CD8-positive, alpha-beta memory T cell (primary cell): ENCODE results near the gene FFAR3. TPM values are rescaled to one million over a fixed set of nuclear protein-coding genes. Genes with fewer than 3 reads are reported as not detected.
A peak's percentile ranks its signal among the peaks of the same experiment; 100 is the strongest.

Experiments
- CTCF ChIA-PET: fragments of 350-600 bp; sonication (Branson Sonifier 250); formaldehyde crosslinking; loops from one replicate; lab custom pipeline; 2021; ENCODE audit warnings: antibody characterized with exemption; lab: Charles Lee
- POLR2A ChIA-PET: fragments of 350-600 bp; sonication (Branson Sonifier 250); formaldehyde crosslinking; loops from one replicate; lab custom pipeline; 2021; ENCODE audit warnings: antibody characterized with exemption; lab: Charles Lee
- DNase-seq, 5 donors: peaks; one replicate each; pipeline versions ENCODE4 v3.0.0 to v3.0.0-alpha.2; 2020 to 2022; ENCODE audit warnings: mixed read lengths in 1 of 5
- H3K27ac ChIP-seq: one replicate; pipeline ENCODE4 v1.7.0; 2013; ENCODE audit warnings: low read depth, mild to moderate bottlenecking, low read length, moderate library complexity
- H3K27me3 ChIP-seq: 2 replicates; pipeline ENCODE4 v1.7.0; 2013; ENCODE audit warnings: low read length, mild to moderate bottlenecking; ENCODE audit not compliant: insufficient read depth, poor library complexity, severe bottlenecking
- H3K36me3 ChIP-seq: 2 replicates; pipeline ENCODE4 v1.7.0; 2013; ENCODE audit warnings: mild to moderate bottlenecking, low read length, moderate library complexity; ENCODE audit not compliant: insufficient read depth
- H3K4me1 ChIP-seq: 2 replicates; pipeline ENCODE4 v1.7.0; 2013; ENCODE audit warnings: mild to moderate bottlenecking, low read length, moderate library complexity; ENCODE audit not compliant: insufficient read depth
- H3K4me3 ChIP-seq: 2 replicates; pipeline ENCODE4 v1.7.0; 2013; ENCODE audit warnings: mild to moderate bottlenecking, low read length
- H3K9me3 ChIP-seq: 2 replicates; pipeline ENCODE4 v1.7.0; 2013; ENCODE audit warnings: mild to moderate bottlenecking, low read length
- H3K27ac Mint-ChIP-seq, 8 donors: one replicate each; pipeline ENCODE4 v1.8.0; 2020 to 2021; ENCODE audit warnings: mixed read lengths in 8 of 8, mild to moderate bottlenecking in 6 of 8, inconsistent platforms in 3 of 8, moderate library complexity in 3 of 8
- H3K27me3 Mint-ChIP-seq, 2 donors: one replicate each; pipeline ENCODE4 v1.8.0; 2020 to 2021; ENCODE audit warnings: mixed read lengths in 2 of 2, mild to moderate bottlenecking in 1 of 2, moderate library complexity in 1 of 2
- H3K36me3 Mint-ChIP-seq, 3 donors: one replicate each; pipeline ENCODE4 v1.8.0; 2020 to 2021; ENCODE audit warnings: mixed read lengths in 3 of 3, inconsistent platforms in 1 of 3, mild to moderate bottlenecking in 1 of 3
- H3K4me1 Mint-ChIP-seq, 3 donors: one replicate each; pipeline ENCODE4 v1.8.0; 2020 to 2021; ENCODE audit warnings: mixed read lengths in 3 of 3, inconsistent platforms in 1 of 3, mild to moderate bottlenecking in 1 of 3
- H3K4me3 Mint-ChIP-seq, 7 donors: one replicate each; pipeline ENCODE4 v1.8.0; 2020 to 2021; ENCODE audit warnings: mixed read lengths in 7 of 7, mild to moderate bottlenecking in 6 of 7, moderate library complexity in 4 of 7, inconsistent platforms in 2 of 7
- H3K9me3 Mint-ChIP-seq, 5 donors: one replicate each; pipeline ENCODE4 v1.8.0; 2020 to 2022; ENCODE audit warnings: mixed read lengths in 5 of 5, mild to moderate bottlenecking in 3 of 5, moderate library complexity in 2 of 5, inconsistent platforms in 1 of 5
- polyA plus RNA-seq: library from polyadenylated mRNA; unstranded; fragments of 300-500 nt; fragmentation: Illumina TruSeq; gene quantifications from one replicate; pipeline ENCODE4 v1.2.3, GENCODE V29; 2021
- total RNA-seq, 2 experiments: library from RNA; stranded (reverse); gene quantifications; one replicate each; pipeline ENCODE4 v1.2.3, GENCODE V29; 2021

The FFAR3 gene
- total and polyA plus RNA-seq, 3 experiments from 2014 or later, result not detected

DNA sequence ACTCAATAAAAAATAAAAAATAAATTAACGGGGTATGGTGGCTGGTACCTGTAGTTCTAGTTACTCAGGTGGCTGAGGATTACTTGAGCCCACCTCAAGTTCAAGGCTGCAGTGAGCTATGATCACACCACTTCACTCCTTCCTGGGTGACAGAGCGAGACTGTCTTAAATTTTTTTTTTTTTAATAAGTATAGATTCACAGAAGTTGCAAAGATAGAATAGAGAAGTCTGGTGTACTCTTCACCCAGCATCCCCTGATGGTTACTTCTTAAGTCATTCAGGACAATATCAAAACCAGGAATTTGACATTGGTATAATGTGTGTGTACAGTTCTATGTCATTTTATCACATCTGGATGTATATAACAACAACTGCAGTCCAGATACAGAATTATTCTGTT, 37.0 kb upstream of the FFAR3 start:
- CTCF ChIA-PET, result no interaction called here
- POLR2A ChIA-PET, result no interaction called here

DNA sequence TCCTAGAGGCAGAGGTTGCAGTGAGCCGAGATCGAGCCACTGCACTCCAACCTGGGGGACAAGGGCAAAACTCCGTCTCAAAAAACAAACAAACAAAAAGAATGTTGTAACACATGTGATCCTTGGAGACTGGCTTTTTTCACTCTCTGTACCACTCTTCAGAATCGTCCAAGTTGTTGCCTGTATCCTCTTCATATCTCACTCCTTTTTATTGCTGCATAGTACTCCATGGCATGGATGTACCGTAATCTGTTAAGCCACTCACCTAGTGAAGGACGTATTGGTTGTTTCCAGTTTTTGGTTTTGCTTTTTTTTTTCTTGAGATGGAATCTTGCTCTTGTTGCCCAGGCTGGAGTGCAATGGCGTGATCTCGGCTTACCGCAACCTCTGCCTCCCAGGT, 36.2 kb upstream of the FFAR3 start:
- H3K9me3 ChIP-seq, result no peaks in the 10 kb centered on the region
- no peak overlapping the region for H3K4me3 ChIP-seq
- POLR2A ChIA-PET, result no interaction called here
- CTCF ChIA-PET, result no interaction called here
- no peak for DNase-seq
- Mint-ChIP-seq H3K27me3 (peaks cover 8 to 9% of the 10 kb centered on the region in 2 donors), H3K36me3 (no peaks in the 10 kb centered on the region), H3K4me3 (no peak overlapping the region), H3K9me3 (peaks cover 0 to 9% (median 0%) of the 10 kb centered on the region in 5 donors), H3K27ac (no peak overlapping the region), H3K4me1 (peaks cover 2 to 6% (median 3%) of the 10 kb centered on the region in 3 donors)
- H3K27ac ChIP-seq, result no peak overlapping the region
- no peaks in the 10 kb centered on the region for H3K36me3 ChIP-seq
- no peaks in the 10 kb centered on the region for H3K27me3 ChIP-seq
- H3K4me1 ChIP-seq, result no peaks in the 10 kb centered on the region

More for the DNA sequence above, 37.0 kb upstream of the FFAR3 start:
- Mint-ChIP-seq H3K27ac (no peak overlapping the region), H3K27me3 (peaks cover 8 to 9% of the 10 kb centered on the region in 2 donors), H3K36me3 (no peaks in the 10 kb centered on the region), H3K4me3 (no peak overlapping the region), H3K4me1 (peaks cover 2 to 6% (median 3%) of the 10 kb centered on the region in 3 donors), H3K9me3 (peaks cover 0 to 9% (median 0%) of the 10 kb centered on the region in 5 donors)
- Histone ChIP-seq H3K4me1 (no peaks in the 10 kb centered on the region), H3K4me3 (no peak overlapping the region), H3K27ac (no peak overlapping the region), H3K36me3 (no peaks in the 10 kb centered on the region), H3K27me3 (no peaks in the 10 kb centered on the region), H3K9me3 (no peaks in the 10 kb centered on the region)
- DNase-seq, result no peak

- H3K27ac Mint-ChIP-seq, result no peak overlapping the region
- H3K27ac ChIP-seq, result no peak overlapping the region
- DNase-seq, result no peak
- no peaks in the 10 kb centered on the region for H3K9me3 ChIP-seq
- ChIA-PET POLR2A (no interaction called here), CTCF (no interaction called here)
- peaks cover 0 to 2% (median 1%) of the 10 kb centered on the region in 3 donors for H3K4me1 Mint-ChIP-seq
- H3K36me3 ChIP-seq, result no peaks in the 10 kb centered on the region
- H3K9me3 Mint-ChIP-seq, result no peaks in the 10 kb centered on the region
- H3K36me3 Mint-ChIP-seq, result no peaks in the 10 kb centered on the region
- no peak overlapping the region for H3K4me3 Mint-ChIP-seq
- H3K27me3 ChIP-seq, result peaks cover 1% of the 10 kb centered on the region
- peaks cover 5 to 38% of the 10 kb centered on the region in 2 donors for H3K27me3 Mint-ChIP-seq
- H3K4me3 ChIP-seq, result no peak overlapping the region
- peaks cover 2% of the 10 kb centered on the region for H3K4me1 ChIP-seq
Observed at GRCh38 chr19:35327642-35328041, 30.6 kb upstream of the FFAR3 start.

- no peaks in the 10 kb centered on the region for H3K9me3 Mint-ChIP-seq
- H3K4me3 ChIP-seq, result no peak within 1 kb of the TSS
- no peak within 1 kb of the TSS for H3K27ac ChIP-seq
- ChIA-PET POLR2A (no interaction called here), CTCF (interaction anchor here (0.6 kb wide), 1 partner anchor 273 kb away, joined by 3 read pairs; no protein-coding TSS in a partner anchor)
- no peak for DNase-seq
- peaks cover 6% of the 10 kb centered on the region for H3K4me1 ChIP-seq
- peaks cover 3 to 8% (median 7%) of the 10 kb centered on the region in 3 donors for H3K4me1 Mint-ChIP-seq
- H3K9me3 ChIP-seq, result no peaks in the 10 kb centered on the region
- H3K27me3 Mint-ChIP-seq, result peaks cover 7 to 49% of the 10 kb centered on the region in 2 donors
- H3K27me3 ChIP-seq, result peaks cover 7% of the 10 kb centered on the region
- H3K36me3 ChIP-seq, result no peaks in the 10 kb centered on the region
- peak within 1 kb of the TSS in 1 of 8 donors; percentile 90 for H3K27ac Mint-ChIP-seq
- no peak within 1 kb of the TSS for H3K4me3 Mint-ChIP-seq
- H3K36me3 Mint-ChIP-seq, result no peaks in the 10 kb centered on the region
Observed at GRCh38 chr19:35328851-35329285, 29.4 kb upstream of the FFAR3 start, which contains the start of gene CD22. Gene CD22, plus strand, starts transcription at chr19:35329187. Its CDS starts 2,854 bp downstream, at chr19:35332041.

DNA sequence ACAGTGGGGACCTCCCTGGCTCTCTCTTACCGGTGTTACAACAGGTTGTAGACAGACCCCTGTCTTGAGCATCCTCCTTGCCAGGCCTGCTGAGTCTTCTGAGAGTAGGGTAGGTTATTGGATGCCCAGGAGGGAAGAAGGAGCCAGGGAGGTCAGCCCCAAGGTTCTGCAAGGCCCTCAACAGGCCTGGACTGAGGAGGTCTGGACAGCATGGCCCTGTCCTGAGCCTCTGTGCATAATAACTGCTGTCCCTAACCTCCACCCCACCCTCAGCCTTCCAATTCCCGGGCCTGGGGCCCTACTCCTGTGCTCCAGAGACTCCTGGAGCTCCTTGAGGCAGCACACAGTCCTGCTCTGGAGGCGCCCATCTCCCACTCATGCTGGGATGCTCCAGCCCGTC, 28.9 kb upstream of the FFAR3 start:
- Mint-ChIP-seq H3K9me3 (no peaks in the 10 kb centered on the region), H3K36me3 (no peaks in the 10 kb centered on the region), H3K4me1 (peaks cover 3 to 8% (median 7%) of the 10 kb centered on the region in 3 donors), H3K27ac (no peak overlapping the region), H3K27me3 (peaks cover 7 to 53% of the 10 kb centered on the region in 2 donors), H3K4me3 (no peak overlapping the region)
- ChIA-PET POLR2A (no interaction called here), CTCF (no interaction called here)
- no peak overlapping the region for H3K4me3 ChIP-seq
- H3K4me1 ChIP-seq, result peaks cover 6% of the 10 kb centered on the region
- H3K9me3 ChIP-seq, result no peaks in the 10 kb centered on the region
- H3K27me3 ChIP-seq, result peaks cover 7% of the 10 kb centered on the region
- H3K36me3 ChIP-seq, result no peaks in the 10 kb centered on the region
- no peak for DNase-seq
- H3K27ac ChIP-seq, result no peak overlapping the region

GRCh38 chr19:35330475-35330874, 27.8 kb upstream of the FFAR3 start:
- no peaks in the 10 kb centered on the region for H3K36me3 Mint-ChIP-seq
- Histone ChIP-seq H3K4me3 (no peak overlapping the region), H3K4me1 (peaks cover 6% of the 10 kb centered on the region), H3K27ac (no peak overlapping the region), H3K9me3 (no peaks in the 10 kb centered on the region), H3K36me3 (no peaks in the 10 kb centered on the region), H3K27me3 (peaks cover 7% of the 10 kb centered on the region)
- H3K4me1 Mint-ChIP-seq, result peaks cover 3 to 8% (median 7%) of the 10 kb centered on the region in 3 donors
- H3K27me3 Mint-ChIP-seq, result peaks cover 8 to 59% of the 10 kb centered on the region in 2 donors
- H3K4me3 Mint-ChIP-seq, result no peak overlapping the region
- H3K9me3 Mint-ChIP-seq, result no peaks in the 10 kb centered on the region
- peak overlapping the region in 3 of 8 donors; percentile 25 to 84 (median 33) for H3K27ac Mint-ChIP-seq
- no peak for DNase-seq
- ChIA-PET CTCF (no interaction called here), POLR2A (no interaction called here)

GRCh38 chr19:35331551-35332214, 26.6 kb upstream of the FFAR3 start:
- peaks cover 9 to 64% of the 10 kb centered on the region in 2 donors for H3K27me3 Mint-ChIP-seq
- H3K27ac ChIP-seq, result no peak overlapping the region
- peaks cover 3 to 8% (median 7%) of the 10 kb centered on the region in 3 donors for H3K4me1 Mint-ChIP-seq
- H3K4me3 Mint-ChIP-seq, result no peak overlapping the region
- no peaks in the 10 kb centered on the region for H3K36me3 ChIP-seq
- ChIA-PET CTCF (interaction anchor here (1.5 kb wide), 1 partner anchor 136 kb away, joined by 5 read pairs; no protein-coding TSS in a partner anchor), POLR2A (no interaction called here)
- no peak for DNase-seq
- H3K36me3 Mint-ChIP-seq, result no peaks in the 10 kb centered on the region
- H3K27me3 ChIP-seq, result peaks cover 7% of the 10 kb centered on the region
- peaks cover 6% of the 10 kb centered on the region for H3K4me1 ChIP-seq
- H3K27ac Mint-ChIP-seq, result no peak overlapping the region
- no peaks in the 10 kb centered on the region for H3K9me3 ChIP-seq
- no peak overlapping the region for H3K4me3 ChIP-seq
- H3K9me3 Mint-ChIP-seq, result no peaks in the 10 kb centered on the region

- no peak overlapping the region for H3K27ac ChIP-seq
- H3K4me1 ChIP-seq, result peaks cover 6% of the 10 kb centered on the region
- DNase-seq, result peak in 1 of 5 donors; percentile 27
- H3K4me3 Mint-ChIP-seq, result no peak overlapping the region
- H3K27me3 ChIP-seq, result peaks cover 11% of the 10 kb centered on the region
- no peaks in the 10 kb centered on the region for H3K36me3 Mint-ChIP-seq
- POLR2A ChIA-PET, result no interaction called here
- H3K27ac Mint-ChIP-seq, result no peak overlapping the region
- no peaks in the 10 kb centered on the region for H3K36me3 ChIP-seq
- peaks cover 3 to 8% (median 7%) of the 10 kb centered on the region in 3 donors for H3K4me1 Mint-ChIP-seq
- CTCF ChIA-PET, result interaction anchor here (1.2 to 1.5 kb wide), 2 partner anchors 135 to 191 kb away, joined by 3 to 5 read pairs; no protein-coding TSS in a partner anchor
- H3K4me3 ChIP-seq, result no peak overlapping the region
- no peaks in the 10 kb centered on the region for H3K9me3 Mint-ChIP-seq
- peaks cover 13 to 61% of the 10 kb centered on the region in 2 donors for H3K27me3 Mint-ChIP-seq
- no peaks in the 10 kb centered on the region for H3K9me3 ChIP-seq
Observed at GRCh38 chr19:35332817-35333216, 25.4 kb upstream of the FFAR3 start.
